Ectodermal cell (in vitro differentiated cells): ENCODE measurements around the gene ZNF644.
"Not testable (repeated sequence)": the region's sequence is repeated elsewhere in the genome, so short reads cannot be mapped to it uniquely, and the experiment has no call there.

Source experiments
- H3K27ac ChIP-seq: 2 replicates; pipeline ENCODE4 v1.7.0; 2013; ENCODE audit warnings: mild to moderate bottlenecking, low read depth, low read length; ENCODE audit not compliant: insufficient read depth, poor library complexity, severe bottlenecking
- H3K27me3 ChIP-seq: 2 replicates; pipeline ENCODE4 v1.7.0; 2013; ENCODE audit warnings: mild to moderate bottlenecking, low read length; ENCODE audit not compliant: insufficient read depth, control insufficient read depth, poor library complexity, severe bottlenecking
- H3K36me3 ChIP-seq: one replicate; pipeline ENCODE4 v1.7.0; 2013; ENCODE audit warnings: low read length; ENCODE audit not compliant: control insufficient read depth, insufficient read depth
- H3K4me1 ChIP-seq: one replicate; pipeline ENCODE4 v1.7.0; 2013; ENCODE audit warnings: low read length; ENCODE audit not compliant: control insufficient read depth, insufficient read depth
- H3K4me3 ChIP-seq: 2 replicates; pipeline ENCODE4 v1.7.0; 2013; ENCODE audit warnings: low read depth, low read length, control low read depth; ENCODE audit not compliant: insufficient read depth
- H3K9me3 ChIP-seq: 2 replicates; pipeline ENCODE4 v1.7.0; 2013; ENCODE audit warnings: mild to moderate bottlenecking, low read length, moderate library complexity; ENCODE audit not compliant: control insufficient read depth
- WGBS, 2 experiments: methylation state at CpG; one replicate each; pipeline ENCODE4 v1.1.7; 2013; ENCODE audit warnings: missing lambda C conversion rate in 2 of 2; 5-methylcytosine and 5-hydroxymethylcytosine counted together

ZNF644 gene

GRCh38 chr1:91046766-91047165, 24.9 kb upstream of the ZNF644 start:
- Histone ChIP-seq H3K27ac (no peak overlapping the region), H3K27me3 (no peaks in the 10 kb centered on the region), H3K4me3 (no peak overlapping the region), H3K36me3 (no peaks in the 10 kb centered on the region), H3K9me3 (no peaks in the 10 kb centered on the region), H3K4me1 (no peaks in the 10 kb centered on the region)
- WGBS, 2 experiments, result 90% methylated on average over 2 of the region's 2 CpGs

DNA sequence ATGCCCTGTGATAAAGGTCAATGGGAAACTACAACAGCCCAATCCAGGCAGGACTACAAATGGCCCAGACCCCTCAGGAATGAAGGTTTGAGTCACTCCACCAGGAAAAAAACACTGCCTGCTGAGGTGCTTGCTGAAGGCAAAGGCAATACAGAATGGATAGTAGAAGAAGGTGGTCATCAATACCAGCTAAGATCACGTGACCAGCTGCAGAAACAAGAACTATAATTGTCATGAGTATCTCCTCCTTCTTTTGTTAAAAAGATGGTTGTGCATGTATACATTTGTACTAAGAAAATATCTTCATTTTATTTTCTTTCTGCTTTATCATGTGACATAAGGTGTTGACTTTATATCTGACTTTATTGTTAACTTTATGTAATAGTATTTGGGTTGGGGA, 23.4 kb upstream of the ZNF644 start:
- Histone ChIP-seq H3K36me3 (no peaks in the 10 kb centered on the region), H3K4me3 (no peak overlapping the region), H3K9me3 (no peaks in the 10 kb centered on the region), H3K27ac (no peak overlapping the region), H3K4me1 (no peaks in the 10 kb centered on the region), H3K27me3 (no peaks in the 10 kb centered on the region)
- 89 to 100% methylated on average over 1 of the region's 1 CpG for WGBS, 2 experiments

DNA sequence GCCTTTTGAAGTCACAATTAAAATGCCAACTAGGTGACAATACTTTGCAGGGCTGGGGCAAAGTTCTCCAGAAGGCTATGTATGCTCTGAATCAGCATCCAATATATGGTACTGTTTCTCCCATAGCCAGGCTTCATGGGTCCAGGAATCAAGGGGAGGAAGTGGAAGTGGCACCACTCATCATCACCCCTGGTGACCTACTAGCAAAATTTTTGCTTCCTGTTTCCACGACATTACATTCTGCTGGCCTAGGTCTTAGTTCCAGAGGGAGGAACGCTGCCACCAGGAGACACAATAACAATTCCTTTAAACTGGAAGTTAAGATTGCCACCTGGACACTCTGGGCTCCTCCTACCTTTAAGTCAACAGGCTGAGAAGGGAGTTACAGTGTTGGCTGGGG, 22.9 kb upstream of the ZNF644 start:
- WGBS, 2 experiments, result 91 to 94% methylated on average over 2 of the region's 2 CpGs
- not testable (repeated sequence) for H3K27me3 ChIP-seq, H3K36me3 ChIP-seq, H3K27ac ChIP-seq, H3K4me1 ChIP-seq, H3K4me3 ChIP-seq, H3K9me3 ChIP-seq

DNA sequence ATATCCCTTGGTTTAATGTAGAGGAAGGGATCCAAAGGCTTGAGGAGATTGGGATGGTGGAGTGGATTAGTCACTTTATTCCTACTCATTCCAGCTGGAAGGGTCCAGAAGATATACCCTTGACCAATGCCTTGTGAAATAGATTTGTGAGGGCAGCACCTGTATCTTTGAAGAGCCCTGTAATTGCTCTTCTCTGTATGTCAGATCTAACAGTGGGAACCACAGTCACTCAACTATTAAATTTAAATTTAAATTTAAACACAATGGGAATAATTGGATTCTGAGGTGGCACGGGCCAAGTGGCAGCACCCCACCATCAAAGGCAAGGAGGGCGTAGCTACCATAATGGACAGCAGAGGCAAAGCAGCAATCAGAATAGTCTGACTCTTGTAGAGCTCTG, 20.5 kb upstream of the ZNF644 start:
- not testable (repeated sequence) for H3K36me3 ChIP-seq

DNA sequence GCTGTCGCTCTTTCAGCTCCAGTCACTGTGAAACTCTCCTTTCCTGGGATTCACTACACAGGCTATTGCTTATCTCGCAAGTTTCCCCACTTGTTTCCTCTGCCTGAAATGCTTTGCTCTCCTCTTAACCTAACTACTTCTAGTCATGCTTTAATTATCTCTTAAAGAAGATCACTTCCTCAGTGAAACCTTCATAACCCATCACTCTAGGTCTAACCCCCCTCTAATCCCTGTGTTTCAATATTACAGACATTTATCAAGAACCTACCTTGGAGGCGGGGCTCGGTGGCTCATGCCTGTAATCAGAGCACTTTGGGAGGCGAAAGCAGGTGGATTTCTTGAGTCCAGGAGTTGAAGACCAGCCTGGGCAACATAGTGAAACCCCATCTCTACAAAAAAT, 16.7 kb upstream of the ZNF644 start:
- WGBS, 2 experiments, result 91 to 95% methylated on average over 5 of the region's 5 CpGs
- Histone ChIP-seq H3K27me3 (no peaks in the 10 kb centered on the region), H3K4me1 (no peaks in the 10 kb centered on the region), H3K27ac (no peak overlapping the region), H3K9me3 (no peaks in the 10 kb centered on the region), H3K36me3 (no peaks in the 10 kb centered on the region), H3K4me3 (no peak overlapping the region)

More for the DNA sequence above, 20.5 kb upstream of the ZNF644 start:
- not testable (repeated sequence) for H3K27me3 ChIP-seq, H3K9me3 ChIP-seq, H3K4me3 ChIP-seq, H3K27ac ChIP-seq, H3K4me1 ChIP-seq
- WGBS, 2 experiments, result 90% methylated on average over 2 of the region's 2 CpGs

GRCh38 chr1:91036894-91037829, 15.3 kb upstream of the ZNF644 start:
- Histone ChIP-seq H3K27me3 (no peaks in the 10 kb centered on the region), H3K9me3 (no peaks in the 10 kb centered on the region), H3K36me3 (no peaks in the 10 kb centered on the region), H3K27ac (no peak overlapping the region), H3K4me3 (no peak overlapping the region), H3K4me1 (no peaks in the 10 kb centered on the region)
- 95 to 96% methylated on average over 3 to 4 of the region's 4 CpGs for WGBS, 2 experiments

GRCh38 chr1:91032349-91032748, 10.5 kb upstream of the ZNF644 start:
- H3K36me3 ChIP-seq, result no peaks in the 10 kb centered on the region
- H3K27ac ChIP-seq, result no peak overlapping the region
- no peaks in the 10 kb centered on the region for H3K4me1 ChIP-seq
- no peaks in the 10 kb centered on the region for H3K27me3 ChIP-seq
- H3K4me3 ChIP-seq, result no peak overlapping the region
- no peaks in the 10 kb centered on the region for H3K9me3 ChIP-seq

GRCh38 chr1:91031081-91031480, 9.2 kb upstream of the ZNF644 start:
- no peak overlapping the region for H3K4me3 ChIP-seq
- H3K27ac ChIP-seq, result no peak overlapping the region
- H3K9me3 ChIP-seq, result no peaks in the 10 kb centered on the region
- H3K36me3 ChIP-seq, result no peaks in the 10 kb centered on the region
- H3K4me1 ChIP-seq, result no peaks in the 10 kb centered on the region
- no peaks in the 10 kb centered on the region for H3K27me3 ChIP-seq
- 88 to 93% methylated on average over 1 of the region's 1 CpG for WGBS, 2 experiments

- Histone ChIP-seq H3K36me3 (no peaks in the 10 kb centered on the region), H3K4me1 (no peaks in the 10 kb centered on the region), H3K27ac (no peak overlapping the region), H3K27me3 (no peaks in the 10 kb centered on the region), H3K4me3 (no peak overlapping the region), H3K9me3 (no peaks in the 10 kb centered on the region)
- WGBS, 2 experiments, result 93 to 96% methylated on average over 1 of the region's 1 CpG
Observed at GRCh38 chr1:91026777-91027176, 4.9 kb upstream of the ZNF644 start.

DNA sequence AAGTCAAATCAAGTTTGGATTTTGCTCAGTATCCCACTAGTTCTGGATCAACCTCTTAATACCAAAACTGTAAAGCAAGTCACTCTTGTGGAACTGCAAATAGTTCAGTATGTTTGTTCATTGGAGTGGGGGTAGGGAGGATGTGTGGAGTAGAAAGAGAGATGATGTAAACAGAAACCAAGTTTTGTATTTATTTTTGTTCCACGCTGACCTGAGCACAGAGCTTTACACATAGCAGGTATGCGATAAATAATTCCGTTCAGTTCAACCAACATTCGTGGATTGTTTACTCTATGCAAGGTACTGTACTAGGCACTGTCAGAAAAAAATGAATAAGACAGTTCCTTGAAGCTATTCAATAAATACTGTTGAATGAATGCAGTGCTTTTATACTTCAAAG, 4.5 kb upstream of the ZNF644 start:
- no peaks in the 10 kb centered on the region for H3K27me3 ChIP-seq
- H3K4me1 ChIP-seq, result no peaks in the 10 kb centered on the region
- no peaks in the 10 kb centered on the region for H3K36me3 ChIP-seq
- WGBS, 2 experiments, result 95 to 98% methylated on average over 4 of the region's 4 CpGs
- no peak overlapping the region for H3K27ac ChIP-seq
- no peaks in the 10 kb centered on the region for H3K9me3 ChIP-seq
- H3K4me3 ChIP-seq, result no peak overlapping the region
